Measurements from ENCODE around the gene CCDC182. TPM values are rescaled to one million over a fixed set of nuclear protein-coding genes. Genes with fewer than 3 reads are reported as not detected.

Gene CCDC182
- polyA plus RNA-seq, 1 of the 3 experiments (the other 2 are of a cell fraction): not detected

DNA sequence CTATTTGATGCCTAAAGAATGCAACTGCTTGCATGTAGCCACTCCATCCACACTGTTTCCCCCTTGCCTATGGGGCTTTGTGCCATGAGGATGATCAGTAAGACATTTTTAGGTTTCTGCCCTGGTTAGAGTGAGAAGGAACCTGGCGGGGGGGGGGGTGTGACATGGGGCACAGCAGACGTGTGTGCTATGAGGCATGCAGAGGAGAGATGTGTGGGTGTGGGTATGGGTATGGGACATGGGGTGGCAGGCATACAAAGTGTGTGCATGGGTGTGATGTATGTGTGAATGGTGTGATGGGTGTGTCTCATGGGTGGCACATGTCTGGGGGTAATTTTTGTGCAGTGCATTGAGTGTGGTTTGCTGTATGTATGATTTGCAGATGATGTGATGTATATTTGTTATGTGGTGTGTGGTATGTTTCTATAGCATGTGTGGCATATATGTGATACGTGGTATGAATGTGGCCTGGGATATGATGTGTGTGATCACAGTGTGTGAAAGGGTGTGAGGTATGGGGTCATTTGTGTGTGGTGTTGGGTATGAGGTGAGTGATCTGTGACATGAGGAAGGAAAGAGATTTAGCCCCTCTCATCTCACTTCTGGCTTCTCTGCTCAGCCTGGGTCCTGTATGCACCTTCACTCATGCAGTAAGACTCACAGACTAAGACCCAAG is 14.9 kb downstream of the CCDC182 start:
- H3K79me2 ChIP-seq (ENCODE audit: insufficient read depth): no peaks in the 10 kb centered on the region
- TF ChIP-seq GATA2 (CRISPR knock-in tag; IDR thresholded peaks at IDR 0.05): no peak
- TF ChIP-seq, protein P1, sequence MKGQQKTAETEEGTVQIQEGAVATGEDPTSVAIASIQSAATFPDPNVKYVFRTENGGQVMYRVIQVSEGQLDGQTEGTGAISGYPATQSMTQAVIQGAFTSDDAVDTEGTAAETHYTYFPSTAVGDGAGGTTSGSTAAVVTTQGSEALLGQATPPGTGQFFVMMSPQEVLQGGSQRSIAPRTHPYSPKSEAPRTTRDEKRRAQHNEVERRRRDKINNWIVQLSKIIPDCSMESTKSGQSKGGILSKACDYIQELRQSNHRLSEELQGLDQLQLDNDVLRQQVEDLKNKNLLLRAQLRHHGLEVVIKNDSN (IDR thresholded peaks at IDR 0.05; ENCODE audit: borderline replicate concordance, low read depth): no peak
- TF ChIP-seq, protein P2, sequence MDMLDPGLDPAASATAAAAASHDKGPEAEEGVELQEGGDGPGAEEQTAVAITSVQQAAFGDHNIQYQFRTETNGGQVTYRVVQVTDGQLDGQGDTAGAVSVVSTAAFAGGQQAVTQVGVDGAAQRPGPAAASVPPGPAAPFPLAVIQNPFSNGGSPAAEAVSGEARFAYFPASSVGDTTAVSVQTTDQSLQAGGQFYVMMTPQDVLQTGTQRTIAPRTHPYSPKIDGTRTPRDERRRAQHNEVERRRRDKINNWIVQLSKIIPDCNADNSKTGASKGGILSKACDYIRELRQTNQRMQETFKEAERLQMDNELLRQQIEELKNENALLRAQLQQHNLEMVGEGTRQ (IDR thresholded peaks at IDR 0.05; ENCODE audit: borderline replicate concordance, low read depth, low read length): no peak
- no peak for TF ChIP-seq MEF2A (IDR thresholded peaks at IDR 0.05; ENCODE audit: borderline replicate concordance, low read depth)
- no peak for TF ChIP-seq EP300 (IDR thresholded peaks at IDR 0.05; ENCODE audit: borderline replicate concordance in 1 of 2, low read depth in 1 of 2, low read length in 1 of 2)
- TF ChIP-seq MXI1 (IDR thresholded peaks at IDR 0.05; ENCODE audit: low read depth, low read length): no peak
- no peak for TF ChIP-seq RAD21 (IDR thresholded peaks at IDR 0.05; ENCODE audit: low read length)
- no peak for TF ChIP-seq RXRA (IDR thresholded peaks at IDR 0.05; ENCODE audit: borderline replicate concordance, low read depth)
- no peak for TF ChIP-seq ELF1 (IDR thresholded peaks at IDR 0.05)
- TF ChIP-seq, protein P3, sequence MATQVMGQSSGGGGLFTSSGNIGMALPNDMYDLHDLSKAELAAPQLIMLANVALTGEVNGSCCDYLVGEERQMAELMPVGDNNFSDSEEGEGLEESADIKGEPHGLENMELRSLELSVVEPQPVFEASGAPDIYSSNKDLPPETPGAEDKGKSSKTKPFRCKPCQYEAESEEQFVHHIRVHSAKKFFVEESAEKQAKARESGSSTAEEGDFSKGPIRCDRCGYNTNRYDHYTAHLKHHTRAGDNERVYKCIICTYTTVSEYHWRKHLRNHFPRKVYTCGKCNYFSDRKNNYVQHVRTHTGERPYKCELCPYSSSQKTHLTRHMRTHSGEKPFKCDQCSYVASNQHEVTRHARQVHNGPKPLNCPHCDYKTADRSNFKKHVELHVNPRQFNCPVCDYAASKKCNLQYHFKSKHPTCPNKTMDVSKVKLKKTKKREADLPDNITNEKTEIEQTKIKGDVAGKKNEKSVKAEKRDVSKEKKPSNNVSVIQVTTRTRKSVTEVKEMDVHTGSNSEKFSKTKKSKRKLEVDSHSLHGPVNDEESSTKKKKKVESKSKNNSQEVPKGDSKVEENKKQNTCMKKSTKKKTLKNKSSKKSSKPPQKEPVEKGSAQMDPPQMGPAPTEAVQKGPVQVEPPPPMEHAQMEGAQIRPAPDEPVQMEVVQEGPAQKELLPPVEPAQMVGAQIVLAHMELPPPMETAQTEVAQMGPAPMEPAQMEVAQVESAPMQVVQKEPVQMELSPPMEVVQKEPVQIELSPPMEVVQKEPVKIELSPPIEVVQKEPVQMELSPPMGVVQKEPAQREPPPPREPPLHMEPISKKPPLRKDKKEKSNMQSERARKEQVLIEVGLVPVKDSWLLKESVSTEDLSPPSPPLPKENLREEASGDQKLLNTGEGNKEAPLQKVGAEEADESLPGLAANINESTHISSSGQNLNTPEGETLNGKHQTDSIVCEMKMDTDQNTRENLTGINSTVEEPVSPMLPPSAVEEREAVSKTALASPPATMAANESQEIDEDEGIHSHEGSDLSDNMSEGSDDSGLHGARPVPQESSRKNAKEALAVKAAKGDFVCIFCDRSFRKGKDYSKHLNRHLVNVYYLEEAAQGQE (IDR thresholded peaks at IDR 0.05; ENCODE audit: low read depth, low read length): no peak
- no peak for TF ChIP-seq RFX5 (IDR thresholded peaks at IDR 0.05; ENCODE audit: low read length)
- TF ChIP-seq, protein P4, sequence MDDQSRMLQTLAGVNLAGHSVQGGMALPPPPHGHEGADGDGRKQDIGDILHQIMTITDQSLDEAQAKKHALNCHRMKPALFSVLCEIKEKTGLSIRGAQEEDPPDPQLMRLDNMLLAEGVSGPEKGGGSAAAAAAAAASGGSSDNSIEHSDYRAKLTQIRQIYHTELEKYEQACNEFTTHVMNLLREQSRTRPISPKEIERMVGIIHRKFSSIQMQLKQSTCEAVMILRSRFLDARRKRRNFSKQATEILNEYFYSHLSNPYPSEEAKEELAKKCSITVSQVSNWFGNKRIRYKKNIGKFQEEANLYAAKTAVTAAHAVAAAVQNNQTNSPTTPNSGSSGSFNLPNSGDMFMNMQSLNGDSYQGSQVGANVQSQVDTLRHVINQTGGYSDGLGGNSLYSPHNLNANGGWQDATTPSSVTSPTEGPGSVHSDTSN (IDR thresholded peaks at IDR 0.05): no peak
- TF ChIP-seq TEAD4 (IDR thresholded peaks at IDR 0.05; ENCODE audit: borderline replicate concordance, insufficient read depth): no peak
- no peak for TF ChIP-seq GABPA (IDR thresholded peaks at IDR 0.05; ENCODE audit: low read depth)
- no peak for TF ChIP-seq RCOR1 (IDR thresholded peaks at IDR 0.05; ENCODE audit: low read length)
- TF ChIP-seq, protein P5, sequence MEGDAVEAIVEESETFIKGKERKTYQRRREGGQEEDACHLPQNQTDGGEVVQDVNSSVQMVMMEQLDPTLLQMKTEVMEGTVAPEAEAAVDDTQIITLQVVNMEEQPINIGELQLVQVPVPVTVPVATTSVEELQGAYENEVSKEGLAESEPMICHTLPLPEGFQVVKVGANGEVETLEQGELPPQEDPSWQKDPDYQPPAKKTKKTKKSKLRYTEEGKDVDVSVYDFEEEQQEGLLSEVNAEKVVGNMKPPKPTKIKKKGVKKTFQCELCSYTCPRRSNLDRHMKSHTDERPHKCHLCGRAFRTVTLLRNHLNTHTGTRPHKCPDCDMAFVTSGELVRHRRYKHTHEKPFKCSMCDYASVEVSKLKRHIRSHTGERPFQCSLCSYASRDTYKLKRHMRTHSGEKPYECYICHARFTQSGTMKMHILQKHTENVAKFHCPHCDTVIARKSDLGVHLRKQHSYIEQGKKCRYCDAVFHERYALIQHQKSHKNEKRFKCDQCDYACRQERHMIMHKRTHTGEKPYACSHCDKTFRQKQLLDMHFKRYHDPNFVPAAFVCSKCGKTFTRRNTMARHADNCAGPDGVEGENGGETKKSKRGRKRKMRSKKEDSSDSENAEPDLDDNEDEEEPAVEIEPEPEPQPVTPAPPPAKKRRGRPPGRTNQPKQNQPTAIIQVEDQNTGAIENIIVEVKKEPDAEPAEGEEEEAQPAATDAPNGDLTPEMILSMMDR (IDR thresholded peaks at IDR 0.05): no peak
- no peak for TF ChIP-seq SMC3 (IDR thresholded peaks at IDR 0.05; ENCODE audit: low read depth, low read length)
- TF ChIP-seq YY1 (IDR thresholded peaks at IDR 0.05; ENCODE audit: low read depth): no peak
- TF ChIP-seq, protein P6, sequence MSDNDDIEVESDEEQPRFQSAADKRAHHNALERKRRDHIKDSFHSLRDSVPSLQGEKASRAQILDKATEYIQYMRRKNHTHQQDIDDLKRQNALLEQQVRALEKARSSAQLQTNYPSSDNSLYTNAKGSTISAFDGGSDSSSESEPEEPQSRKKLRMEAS (IDR thresholded peaks at IDR 0.05; ENCODE audit: low read depth): no peak
- H3K27ac ChIP-seq (ENCODE audit: low read depth in 2 of 2, low read length in 1 of 2): no peak overlapping the region
- no peak overlapping the region for H3K4me2 ChIP-seq
- H4K20me1 ChIP-seq (ENCODE audit: insufficient read depth): no peaks in the 10 kb centered on the region
- no peak overlapping the region for H2AFZ ChIP-seq (ENCODE audit: low read depth)
- no peak overlapping the region for H3K4me3 ChIP-seq (ENCODE audit: low read depth in 2 of 2, low read length in 1 of 2)
- no peaks in the 10 kb centered on the region for H3K9me2 ChIP-seq
- WGBS (ENCODE audit: low lambda C conversion rate): 18% methylated on average over 3 of the region's 3 CpGs
- no peaks in the 10 kb centered on the region for H3F3A ChIP-seq (replicated peaks; ENCODE audit: insufficient read depth)
- H3K9me3 ChIP-seq: no peaks in the 10 kb centered on the region
- no peak for DNase-seq
- no peak overlapping the region for H3K9ac ChIP-seq
- H3K4me1 ChIP-seq (ENCODE audit: control insufficient read depth in 1 of 2, insufficient read depth in 2 of 2, low read depth in 1 of 2, low read length in 1 of 2): peaks cover 0 to 17% of the 10 kb centered on the region in 2 experiments; a peak in 1 of 4 replicates
- no peaks in the 10 kb centered on the region for H3K36me3 ChIP-seq (replicated peaks in 1 of 2; ENCODE audit: control insufficient read depth in 1 of 2, insufficient read depth in 2 of 2, low read length in 1 of 2)
- POLR2A ChIA-PET: no interaction called here
- peaks cover 28% of the 10 kb centered on the region for H3K27me3 ChIP-seq (ENCODE audit: insufficient read depth)
- CTCF ChIA-PET: interaction anchor here (1.4 to 1.5 kb wide), 3 partner anchors 20 to 133 kb away, joined by 3 to 5 read pairs (median 4); no protein-coding TSS in a partner anchor

Measured in SK-N-SH (cell line).